Midbrain (tissue), 1 donor: ENCODE data around the gene SPDYE18.
"Not testable (repeated sequence)": the region's sequence is repeated elsewhere in the genome, so short reads cannot be mapped to it uniquely, and the experiment has no call there.

Experiments used
- DNase-seq: peaks from one replicate; lab custom pipeline; 2025; lab: John Stamatoyannopoulos, UW

Gene SPDYE18

GRCh38 chr7:77006127-77007110 lies 55.9 kb downstream of the SPDYE18 start:
- not testable (repeated sequence) for DNase-seq

GRCh38 chr7:77005461-77006057 lies 56.8 kb downstream of the SPDYE18 start:
- not testable (repeated sequence) for DNase-seq

- DNase-seq, result not testable (repeated sequence)
These were observed 58.2 kb downstream of the SPDYE18 start for GRCh38 chr7:77004151-77004550.

GRCh38 chr7:77003241-77003640 lies 59.1 kb downstream of the SPDYE18 start:
- DNase-seq, result not testable (repeated sequence)

- not testable (repeated sequence) for DNase-seq
These were observed 59.6 kb downstream of the SPDYE18 start for GRCh38 chr7:77002678-77003233.

GRCh38 chr7:77002104-77002503 lies 60.3 kb downstream of the SPDYE18 start:
- DNase-seq, result not testable (repeated sequence)
